HTERT RPE-1 (cell line): ENCODE results near the gene DNMT3A.

Experiments
- in situ Hi-C: fragments of 300-500 bp; cut with MboI; formaldehyde crosslinking; loops from 4 replicates; pipeline ENCODE4 v1.14.3; 2020; ENCODE audit warnings: low sequenced_read_pairs

The DNMT3A gene

DNA sequence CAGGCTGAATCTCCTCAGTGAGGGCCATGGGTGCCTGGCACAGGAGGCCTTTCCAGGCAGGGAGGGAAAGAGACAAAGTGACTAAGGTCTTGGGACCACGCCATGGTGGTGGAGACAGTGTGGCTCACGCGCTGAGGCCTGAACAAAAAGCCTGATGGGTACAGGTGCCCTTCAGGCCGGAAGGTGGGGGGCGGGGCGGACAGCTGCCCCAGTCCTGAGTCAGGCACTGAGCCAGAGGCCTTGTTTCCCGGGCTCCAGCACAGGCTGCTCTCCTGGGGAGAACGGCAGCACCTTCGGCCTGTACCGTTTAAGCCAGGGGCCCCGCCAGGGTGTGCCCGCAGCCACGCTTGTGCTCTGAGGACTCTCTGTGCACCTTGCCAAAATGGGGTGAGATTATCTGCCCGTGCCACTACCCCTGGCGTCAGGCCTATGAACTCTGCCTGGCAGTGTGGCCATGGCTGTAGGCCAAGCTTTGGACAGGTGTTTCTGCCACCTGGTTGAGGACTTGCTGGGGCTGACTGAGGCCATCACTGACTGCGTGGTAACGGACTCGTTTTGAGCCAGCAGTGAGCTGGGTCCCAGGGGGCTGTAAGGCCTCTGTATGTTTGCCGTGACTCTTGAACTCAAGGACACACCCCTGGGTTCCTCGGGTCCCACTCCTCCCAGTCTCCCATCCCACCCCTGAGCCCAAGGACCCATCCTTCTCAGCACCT, 31.7 kb upstream of the DNMT3A start:
- in situ Hi-C loops, result no loop called here

DNA sequence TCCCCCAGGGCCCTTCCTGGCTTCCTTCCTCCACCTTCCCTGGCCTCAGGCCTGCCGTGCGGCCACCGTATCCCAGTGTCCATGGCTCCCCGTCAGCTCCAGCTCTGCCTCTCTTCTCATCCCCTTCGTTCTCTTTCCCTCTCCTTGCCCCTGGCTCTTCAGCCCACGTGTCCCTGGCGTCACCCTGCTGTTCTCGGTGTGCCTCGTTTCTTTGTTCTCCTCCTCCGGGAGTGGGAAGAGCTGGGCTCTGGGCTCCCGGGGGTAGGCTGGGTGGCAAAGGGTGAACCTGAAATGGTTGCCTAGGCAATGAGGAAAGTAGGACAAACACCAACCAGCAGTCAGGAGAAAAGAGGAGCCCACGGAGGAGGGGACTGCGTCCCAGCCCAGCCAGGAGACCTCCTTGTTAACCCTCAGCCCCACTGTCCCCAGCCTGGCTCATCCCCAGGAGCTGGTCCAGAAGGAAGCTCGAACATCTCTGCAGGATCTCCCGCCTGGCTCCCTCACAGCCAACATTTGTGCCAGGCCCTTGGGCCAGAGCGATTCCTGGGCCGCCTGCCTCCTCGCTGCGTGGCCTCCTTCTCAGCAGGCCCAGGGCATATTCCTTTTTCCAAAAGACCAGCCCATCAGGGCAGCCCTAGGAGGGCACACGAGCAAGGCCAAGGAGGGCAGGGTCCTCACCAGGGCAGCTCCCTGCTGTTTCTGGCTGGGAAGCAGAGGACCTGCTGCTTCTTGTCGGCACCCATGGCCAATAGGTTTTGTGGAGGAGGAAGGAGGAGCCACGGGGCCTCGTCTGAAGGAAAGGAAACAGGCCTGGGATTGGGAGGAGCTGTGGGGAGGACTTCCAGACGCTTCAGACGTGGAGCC, 30.9 kb upstream of the DNMT3A start:
- in situ Hi-C loops, result no loop called here

- in situ Hi-C loops, result no loop called here
These were observed 29.8 kb upstream of the DNMT3A start for GRCh38 chr2:25371253-25372241.

GRCh38 chr2:25369876-25370275, 28.2 kb upstream of the DNMT3A start:
- in situ Hi-C loops, result no loop called here

- in situ Hi-C loops, result no loop called here
These were observed 27.7 kb upstream of the DNMT3A start for GRCh38 chr2:25369439-25369838.

GRCh38 chr2:25368660-25369059, 26.9 kb upstream of the DNMT3A start:
- in situ Hi-C loops, result no loop called here

GRCh38 chr2:25367296-25367695, 25.6 kb upstream of the DNMT3A start:
- in situ Hi-C loops, result no loop called here

GRCh38 chr2:25366629-25367028, 24.9 kb upstream of the DNMT3A start:
- in situ Hi-C loops, result no loop called here

DNA sequence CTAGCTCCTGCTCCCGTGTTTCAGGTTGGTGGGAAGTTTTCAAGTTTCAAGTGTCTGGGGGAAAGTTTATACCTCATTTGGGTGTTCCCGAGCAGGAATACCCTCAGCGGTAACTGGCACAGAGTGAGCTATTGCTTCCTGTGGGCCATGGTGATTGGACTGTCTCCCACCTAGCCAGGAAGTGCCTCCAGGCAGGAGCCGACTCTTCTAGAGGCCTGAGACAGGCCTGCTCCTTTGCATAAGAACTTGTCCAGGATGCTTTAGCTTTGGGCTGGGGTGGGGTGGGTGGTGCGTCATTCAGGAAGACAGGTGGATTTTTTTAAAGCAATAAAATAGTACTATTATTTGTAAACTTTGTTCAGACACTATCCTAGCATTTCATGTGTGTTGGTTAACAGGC, 23.5 kb upstream of the DNMT3A start:
- in situ Hi-C loops, result no loop called here

- in situ Hi-C loops, result no loop called here
These were observed 22.0 kb upstream of the DNMT3A start for GRCh38 chr2:25363733-25364132.

GRCh38 chr2:25362434-25363145, 20.9 kb upstream of the DNMT3A start:
- in situ Hi-C loops, result no loop called here

- in situ Hi-C loops, result no loop called here
These were observed 20.3 kb upstream of the DNMT3A start for GRCh38 chr2:25362049-25362433.

DNA sequence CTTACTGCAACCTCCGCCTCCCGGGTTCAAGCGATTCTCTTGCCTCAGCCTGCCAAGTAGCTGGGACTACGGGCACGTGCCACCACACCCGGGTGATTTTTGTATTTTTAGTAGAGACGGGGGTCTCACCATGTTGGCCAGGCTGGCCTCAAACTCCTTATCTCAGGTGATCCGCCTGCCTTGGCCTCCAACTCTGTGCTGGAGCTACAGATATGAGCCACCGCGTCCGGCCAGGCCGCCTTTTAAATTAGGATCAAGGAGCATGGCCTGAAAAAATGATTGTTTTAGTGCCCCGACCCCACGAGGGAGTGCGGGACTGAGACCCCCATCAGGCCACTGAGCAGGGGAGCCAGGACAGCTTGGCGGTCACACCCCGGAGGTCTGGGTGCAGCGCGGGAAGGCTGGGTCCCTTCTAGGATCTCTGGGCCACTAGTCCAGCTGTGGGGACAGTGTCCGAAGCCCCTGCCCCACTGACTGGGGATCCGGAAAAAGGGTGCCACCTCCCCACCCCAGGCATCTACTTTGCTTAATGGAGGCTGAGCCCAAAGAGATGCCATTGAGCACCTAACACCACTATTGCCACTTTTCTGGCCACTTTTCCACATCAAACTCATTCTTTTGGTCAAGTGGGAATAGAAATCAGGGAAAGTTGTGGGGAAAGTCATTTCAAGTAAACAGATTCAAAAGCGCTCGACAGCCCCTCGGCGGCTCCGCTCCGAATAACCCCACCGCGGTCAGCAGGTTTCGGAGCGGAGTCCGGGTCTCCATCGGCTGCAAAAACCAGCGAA, 19.7 kb upstream of the DNMT3A start:
- in situ Hi-C loops, result no loop called here

DNA sequence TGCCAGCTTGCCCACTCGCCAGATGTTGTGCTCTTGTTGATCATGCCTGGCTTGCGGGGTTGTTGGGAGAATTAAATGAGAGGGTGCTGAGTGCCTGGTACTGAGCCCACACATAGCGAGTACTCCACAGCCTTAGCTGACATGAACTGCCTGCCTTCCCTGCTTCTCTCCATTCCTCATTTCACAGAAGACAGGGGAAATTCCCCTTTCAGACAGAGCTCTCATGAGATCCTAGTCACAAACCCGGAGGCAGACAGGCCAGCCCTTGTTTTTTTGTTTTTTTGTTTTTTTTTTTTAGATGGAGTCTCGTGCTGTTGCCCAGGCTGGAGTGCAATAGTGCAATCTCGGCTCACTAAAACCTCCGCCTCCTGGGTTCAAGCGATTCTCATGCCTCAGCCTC, 17.1 kb upstream of the DNMT3A start:
- in situ Hi-C loops, result no loop called here

- in situ Hi-C loops, result no loop called here
These were observed 16.6 kb upstream of the DNMT3A start for GRCh38 chr2:25358249-25358815.

GRCh38 chr2:25356088-25356487, 14.4 kb upstream of the DNMT3A start:
- in situ Hi-C loops, result no loop called here

DNA sequence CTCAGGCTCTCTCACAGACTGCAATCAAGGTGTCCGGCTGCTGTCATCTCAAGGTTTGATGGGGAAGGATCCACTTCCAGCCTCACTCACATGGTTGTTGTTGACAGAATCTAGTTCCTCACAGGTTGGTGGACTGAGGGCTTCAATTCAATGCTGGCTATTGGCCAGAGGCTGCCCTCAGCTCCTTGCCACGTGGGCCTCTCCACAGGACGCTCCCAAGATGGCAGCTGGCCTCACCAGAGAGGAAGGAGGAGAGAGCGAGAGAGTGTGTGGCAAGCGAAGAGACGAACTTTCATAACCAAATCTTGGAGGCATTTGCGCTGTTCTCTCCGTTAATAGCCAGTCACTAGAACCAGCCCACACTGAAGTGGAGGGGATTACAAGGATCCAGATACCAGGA, 13.5 kb upstream of the DNMT3A start:
- in situ Hi-C loops, result no loop called here

- in situ Hi-C loops, result no loop called here
These were observed 12.4 kb upstream of the DNMT3A start for GRCh38 chr2:25354116-25354515.

- in situ Hi-C loops, result no loop called here
These were observed 7.7 kb upstream of the DNMT3A start for GRCh38 chr2:25349397-25349796.
